Measurements from ENCODE around the gene CROCC. TPM values are rescaled to one million over a fixed set of nuclear protein-coding genes. Genes with fewer than 3 reads are reported as not detected.

The CROCC gene
- total RNA-seq, 2 donors from 2014 or later, result 6.9 to 21.6 TPM

GRCh38 chr1:16920951-16921350 lies 780 bp upstream of the CROCC start:
- Histone ChIP-seq H3K36me3 (no peaks in the 10 kb centered on the region), H3K9ac (ENCODE audit: low read depth in 2 of 2, low read length in 2 of 2) (no peak overlapping the region), H3K27me3 (no peaks in the 10 kb centered on the region), H3K4me1 (no peaks in the 10 kb centered on the region), H3K4me3 (no peak overlapping the region), H3K9me3 (no peaks in the 10 kb centered on the region), H3K27ac (no peak overlapping the region)
- TF ChIP-seq, protein P1, sequence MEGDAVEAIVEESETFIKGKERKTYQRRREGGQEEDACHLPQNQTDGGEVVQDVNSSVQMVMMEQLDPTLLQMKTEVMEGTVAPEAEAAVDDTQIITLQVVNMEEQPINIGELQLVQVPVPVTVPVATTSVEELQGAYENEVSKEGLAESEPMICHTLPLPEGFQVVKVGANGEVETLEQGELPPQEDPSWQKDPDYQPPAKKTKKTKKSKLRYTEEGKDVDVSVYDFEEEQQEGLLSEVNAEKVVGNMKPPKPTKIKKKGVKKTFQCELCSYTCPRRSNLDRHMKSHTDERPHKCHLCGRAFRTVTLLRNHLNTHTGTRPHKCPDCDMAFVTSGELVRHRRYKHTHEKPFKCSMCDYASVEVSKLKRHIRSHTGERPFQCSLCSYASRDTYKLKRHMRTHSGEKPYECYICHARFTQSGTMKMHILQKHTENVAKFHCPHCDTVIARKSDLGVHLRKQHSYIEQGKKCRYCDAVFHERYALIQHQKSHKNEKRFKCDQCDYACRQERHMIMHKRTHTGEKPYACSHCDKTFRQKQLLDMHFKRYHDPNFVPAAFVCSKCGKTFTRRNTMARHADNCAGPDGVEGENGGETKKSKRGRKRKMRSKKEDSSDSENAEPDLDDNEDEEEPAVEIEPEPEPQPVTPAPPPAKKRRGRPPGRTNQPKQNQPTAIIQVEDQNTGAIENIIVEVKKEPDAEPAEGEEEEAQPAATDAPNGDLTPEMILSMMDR (IDR thresholded peaks at IDR 0.05), result no peak
- no peak for DNase-seq
- intact Hi-C loops (cut with DNase I), result no loop called here

DNA sequence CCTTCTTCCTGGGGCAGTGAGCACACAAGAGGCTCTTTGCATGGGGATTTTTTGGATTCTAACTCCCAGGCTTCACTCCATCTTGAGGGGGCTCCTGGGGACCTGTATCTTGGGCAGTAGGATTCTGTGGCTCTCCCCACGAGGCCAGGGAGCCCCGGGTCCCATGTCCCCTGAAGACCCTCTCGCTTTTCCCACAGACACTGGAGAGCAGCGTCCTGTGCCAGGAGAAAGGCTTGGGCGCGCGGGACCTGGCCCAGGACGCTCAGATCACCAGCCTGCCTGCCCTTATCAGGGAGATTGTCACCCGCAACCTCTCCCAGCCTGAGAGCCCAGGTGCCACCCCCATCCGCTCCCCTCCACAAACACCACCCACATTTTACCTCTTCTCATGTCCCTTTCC lies 735 bp downstream of the CROCC start:
- intact Hi-C loops (cut with DNase I), result no loop called here
- no peak overlapping the region for H3K4me3 ChIP-seq
- H3K27me3 ChIP-seq, result no peaks in the 10 kb centered on the region
- H3K9me3 ChIP-seq, result no peaks in the 10 kb centered on the region
- no peaks in the 10 kb centered on the region for H3K36me3 ChIP-seq
- no peak overlapping the region for H3K9ac ChIP-seq (ENCODE audit: low read depth in 2 of 2, low read length in 2 of 2)
- TF ChIP-seq, protein P1 (IDR thresholded peaks at IDR 0.05), result no peak
- H3K27ac ChIP-seq, result no peak overlapping the region
- H3K4me1 ChIP-seq, result no peaks in the 10 kb centered on the region
- DNase-seq, result no peak

GRCh38 chr1:16922885-16923431 lies 1.2 kb downstream of the CROCC start:
- H3K9me3 ChIP-seq, result no peaks in the 10 kb centered on the region
- no peak for DNase-seq
- no peak overlapping the region for H3K9ac ChIP-seq (ENCODE audit: low read depth in 2 of 2, low read length in 2 of 2)
- no peak overlapping the region for H3K27ac ChIP-seq
- no peaks in the 10 kb centered on the region for H3K4me1 ChIP-seq
- H3K36me3 ChIP-seq, result no peaks in the 10 kb centered on the region
- intact Hi-C loops (cut with DNase I), result no loop called here
- H3K4me3 ChIP-seq, result no peak overlapping the region
- H3K27me3 ChIP-seq, result no peaks in the 10 kb centered on the region
- TF ChIP-seq, protein P1 (IDR thresholded peaks at IDR 0.05), result no peak

- Histone ChIP-seq H3K4me3 (no peak overlapping the region), H3K9me3 (no peaks in the 10 kb centered on the region), H3K27ac (no peak overlapping the region), H3K4me1 (no peaks in the 10 kb centered on the region), H3K9ac (ENCODE audit: low read depth in 2 of 2, low read length in 2 of 2) (no peak overlapping the region), H3K36me3 (no peaks in the 10 kb centered on the region), H3K27me3 (no peaks in the 10 kb centered on the region)
- TF ChIP-seq, protein P1 (IDR thresholded peaks at IDR 0.05), result no peak
- intact Hi-C loops (cut with DNase I), result no loop called here
- no peak for DNase-seq
Measured at GRCh38 chr1:16924216-16924918, 2.6 kb downstream of the CROCC start.

DNA sequence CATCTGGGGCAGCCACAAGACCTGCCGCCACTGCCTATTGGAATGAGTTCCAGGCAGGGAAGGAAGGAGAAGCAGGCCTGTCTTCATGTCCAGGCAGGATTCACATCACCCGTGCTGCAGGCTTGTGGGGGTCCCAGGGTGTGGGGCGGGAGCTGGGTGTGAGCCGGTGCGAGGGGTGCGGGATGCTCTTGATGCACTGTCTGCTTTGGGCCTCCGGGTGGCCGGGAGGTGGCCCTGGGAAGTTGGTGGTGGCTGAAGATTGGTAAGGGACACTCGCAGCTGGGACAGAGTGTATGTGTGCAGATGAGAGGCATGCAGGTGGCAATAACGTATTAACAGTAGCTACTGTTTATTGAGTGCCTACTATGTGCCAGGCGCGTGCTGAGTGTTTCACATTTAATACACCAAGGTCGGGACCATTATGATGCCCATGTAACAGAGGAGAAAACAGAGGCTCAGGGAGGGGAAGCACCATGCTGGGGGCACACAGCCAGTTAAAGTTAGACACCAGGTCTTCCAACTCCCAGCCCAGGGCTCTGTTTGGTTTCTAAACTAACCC lies 3.3 kb downstream of the CROCC start:
- H3K9ac ChIP-seq (ENCODE audit: low read depth in 2 of 2, low read length in 2 of 2), result no peak overlapping the region
- H3K9me3 ChIP-seq, result no peaks in the 10 kb centered on the region
- DNase-seq, result no peak
- no peaks in the 10 kb centered on the region for H3K4me1 ChIP-seq
- intact Hi-C loops (cut with DNase I), result no loop called here
- TF ChIP-seq, protein P1 (IDR thresholded peaks at IDR 0.05), result no peak
- no peaks in the 10 kb centered on the region for H3K36me3 ChIP-seq
- no peak overlapping the region for H3K4me3 ChIP-seq
- no peaks in the 10 kb centered on the region for H3K27me3 ChIP-seq
- H3K27ac ChIP-seq, result no peak overlapping the region
